Epidermal melanocyte (primary cell): Measurements from ENCODE around the gene KRTAP4-3.
"Not testable (repeated sequence)": the region's sequence is repeated elsewhere in the genome, so short reads cannot be mapped to it uniquely, and the experiment has no call there.

ENCODE experiments used
- DNase-seq: peaks from one replicate; pipeline ENCODE4 v3.0.0; 2011; ENCODE audit warnings: low spot score; ENCODE audit not compliant: insufficient read length

KRTAP4-3 gene

DNA sequence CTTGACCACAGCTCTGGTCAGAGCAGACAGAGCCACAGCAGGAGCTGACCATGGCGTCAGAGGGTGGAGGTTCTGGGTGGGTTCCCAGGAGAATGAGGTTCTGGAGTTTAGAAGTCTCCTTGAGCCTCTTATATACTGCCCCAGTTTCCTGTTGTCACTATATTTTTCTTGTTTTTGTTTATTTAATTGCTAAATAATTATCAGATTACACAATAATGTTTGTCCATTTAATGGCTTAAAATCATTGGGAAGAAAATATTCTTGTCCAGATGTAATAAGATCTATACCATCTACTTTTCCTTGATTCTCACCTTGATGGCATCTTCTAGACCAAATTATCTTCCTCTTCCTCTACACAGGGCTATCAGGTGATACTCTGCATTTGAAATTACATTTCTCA, at the start of gene KRTAP4-3:
KRTAP4-3 (minus strand) TSS at position 101 of the 400 bp plus-strand sequence; CDS start at position 52, 49 bp downstream.
- DNase-seq, result no peak

DNA sequence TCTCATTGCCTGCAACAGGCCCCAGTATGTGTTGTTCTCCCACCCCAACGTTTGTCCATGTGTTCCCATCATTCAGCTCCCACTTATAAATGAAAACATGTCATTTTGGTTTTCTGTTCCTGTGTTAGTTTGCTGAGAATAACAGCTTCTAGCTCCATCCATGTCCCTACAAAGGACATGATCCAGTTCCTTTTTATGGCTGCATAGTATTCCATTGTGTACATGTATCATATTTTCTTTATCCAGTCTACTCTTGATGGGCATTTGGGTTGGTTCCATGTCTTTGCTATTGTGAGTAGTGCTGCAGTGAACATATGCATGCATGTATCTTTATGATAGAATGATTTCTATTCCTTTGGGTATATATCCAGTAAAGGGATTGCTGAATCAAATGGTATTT, 47.7 kb upstream of the KRTAP4-3 start:
- DNase-seq, result no peak

DNA sequence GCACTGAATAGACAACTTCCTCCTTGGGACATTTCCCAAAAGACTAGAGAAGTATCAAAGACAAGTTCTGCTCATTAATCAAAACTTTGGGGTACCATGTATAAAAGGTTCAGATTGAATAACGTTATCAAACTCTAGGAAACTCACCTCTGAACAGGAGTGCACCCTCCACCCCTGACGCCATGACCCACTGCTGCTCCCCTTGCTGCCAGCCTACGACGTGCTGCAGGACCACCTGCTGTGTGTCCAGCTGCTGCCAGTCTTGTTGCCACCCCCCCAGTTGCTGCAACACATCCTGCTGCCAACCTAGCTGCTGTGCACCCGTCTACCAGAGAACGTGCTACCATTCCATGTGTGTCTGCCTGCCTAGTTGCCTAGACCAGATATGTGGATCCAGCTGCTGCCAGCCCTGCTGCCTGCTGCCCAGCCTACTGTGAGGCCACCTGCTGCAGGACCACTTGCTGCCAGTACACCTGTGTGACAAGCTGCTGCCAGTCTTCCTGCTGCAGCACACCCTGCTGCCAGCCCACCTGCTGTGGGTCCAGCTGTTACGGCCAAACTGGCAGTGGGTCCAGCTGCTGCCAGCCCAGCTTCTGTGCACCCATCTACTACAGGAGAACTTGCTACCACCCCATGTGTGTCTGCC, 44.6 kb upstream of the KRTAP4-3 start:
- no peak for DNase-seq

DNA sequence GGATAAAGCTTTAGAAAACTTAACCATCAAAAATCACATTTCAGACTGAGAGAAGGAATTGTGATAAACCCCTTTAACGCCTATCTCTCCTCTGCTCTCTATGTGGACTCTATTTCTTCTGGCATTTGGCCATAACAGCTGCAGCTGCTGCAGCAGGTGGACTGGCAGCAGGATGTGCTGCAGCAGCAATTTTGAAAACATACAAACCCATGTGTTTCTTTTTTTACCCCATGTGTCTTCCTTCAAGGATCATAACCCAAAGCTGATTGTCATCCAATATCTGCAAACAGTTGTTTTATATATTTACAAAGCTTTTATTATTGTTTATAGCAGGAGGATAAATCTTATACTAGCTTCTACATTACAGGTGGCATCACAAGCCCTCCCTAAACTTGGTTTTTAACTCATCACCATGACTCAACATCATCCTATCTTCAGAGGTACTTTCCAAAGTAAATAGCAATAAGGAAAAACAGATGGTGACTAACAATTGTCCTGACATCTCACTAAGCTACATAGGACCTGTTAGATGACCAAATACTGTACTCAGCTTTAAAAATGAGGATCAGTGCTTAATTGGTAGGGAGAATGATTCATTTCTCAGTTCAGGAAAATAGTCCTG, 43.9 kb upstream of the KRTAP4-3 start:
- no peak for DNase-seq

DNA sequence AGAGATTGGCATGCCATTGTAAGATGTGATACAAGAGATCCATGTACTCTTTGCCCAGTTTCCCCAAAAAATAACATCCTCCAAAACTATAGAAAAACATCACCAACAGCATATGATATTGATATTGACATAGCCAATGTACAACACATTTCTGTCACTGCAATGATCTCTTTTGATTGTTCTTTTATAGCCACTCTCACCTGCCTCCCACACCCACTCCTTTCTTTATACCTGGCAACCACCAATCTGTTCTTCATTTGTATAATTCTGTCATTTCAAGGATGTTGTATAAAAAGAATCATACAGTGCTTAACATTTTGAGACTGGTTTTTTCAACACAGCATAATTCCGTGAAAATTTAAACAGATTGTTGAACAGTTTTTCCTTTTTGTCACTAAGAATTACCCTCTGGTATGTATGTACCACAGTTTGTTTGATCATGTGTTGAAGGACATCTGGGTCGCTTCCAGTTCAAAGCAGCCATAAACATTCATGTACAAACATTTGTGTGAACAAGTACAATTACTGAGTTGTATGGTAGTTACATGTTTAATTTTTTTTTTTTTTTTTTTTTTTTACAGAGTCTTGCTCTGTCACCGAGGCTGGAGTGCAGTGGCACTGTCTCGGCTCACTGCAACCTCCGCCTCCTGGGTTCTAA, 31.5 kb upstream of the KRTAP4-3 start:
- no peak for DNase-seq

DNA sequence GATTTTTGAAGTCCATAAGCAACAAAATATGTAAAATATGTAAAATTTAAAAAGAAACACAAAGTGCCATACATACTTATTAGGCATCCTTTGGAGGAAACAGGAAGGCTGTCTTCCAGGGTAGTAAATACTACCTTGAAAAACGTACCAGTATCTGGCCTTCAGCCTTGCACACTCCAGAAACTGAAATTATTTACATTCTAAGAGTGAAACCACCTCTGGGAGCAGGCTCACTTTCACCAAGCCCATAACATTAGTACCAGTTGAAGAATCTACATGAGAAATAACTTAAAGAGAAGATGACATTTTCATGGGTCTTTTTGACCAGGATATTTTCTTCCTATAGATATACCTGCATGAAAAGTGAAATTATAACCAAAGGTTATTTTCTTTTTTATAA, 28.0 kb upstream of the KRTAP4-3 start:
- no peak for DNase-seq

DNA sequence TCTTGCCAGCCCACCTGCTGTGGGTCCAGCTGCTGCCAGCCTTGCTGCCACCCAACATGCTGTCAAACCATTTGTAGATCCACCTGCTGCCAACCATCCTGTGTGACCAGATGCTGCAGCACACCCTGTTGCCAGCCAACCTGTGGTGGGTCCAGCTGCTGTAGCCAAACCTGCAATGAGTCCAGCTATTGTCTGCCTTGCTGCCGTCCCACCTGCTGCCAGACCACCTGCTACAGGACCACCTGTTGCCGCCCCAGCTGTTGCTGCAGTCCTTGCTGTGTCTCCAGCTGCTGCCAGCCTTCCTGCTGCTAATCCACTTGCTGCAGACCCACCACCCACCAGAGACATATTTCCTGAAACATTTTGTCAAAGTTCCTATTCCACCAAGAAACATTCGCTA, 22.3 kb upstream of the KRTAP4-3 start:
- DNase-seq, result no peak

DNA sequence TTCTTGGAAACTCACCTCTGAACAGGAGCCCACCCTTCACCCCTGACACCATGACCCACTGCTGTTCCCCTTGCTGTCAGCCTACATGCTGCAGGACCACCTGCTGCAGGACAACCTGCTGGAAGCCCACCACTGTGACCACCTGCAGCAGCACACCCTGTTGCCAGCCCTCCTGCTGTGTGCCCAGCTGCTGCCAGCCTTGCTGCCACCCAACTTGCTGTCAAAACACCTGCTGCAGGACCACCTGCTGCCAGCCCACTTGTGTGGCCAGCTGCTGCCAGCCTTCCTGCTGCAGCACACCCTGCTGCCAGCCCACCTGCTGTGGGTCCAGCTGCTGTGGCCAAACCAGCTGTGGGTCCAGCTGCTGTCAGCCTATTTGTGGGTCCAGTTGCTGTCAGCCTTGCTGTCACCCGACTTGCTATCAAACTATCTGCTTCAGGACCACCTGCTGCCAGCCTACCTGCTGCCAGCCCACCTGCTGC, 21.9 kb upstream of the KRTAP4-3 start, which contains the start of gene KRTAP9-1:
KRTAP9-1 (plus strand) TSS at position 51 of the 482 bp plus-strand sequence; CDS start at position 51, 0 bp downstream.
- not testable (repeated sequence) for DNase-seq

DNA sequence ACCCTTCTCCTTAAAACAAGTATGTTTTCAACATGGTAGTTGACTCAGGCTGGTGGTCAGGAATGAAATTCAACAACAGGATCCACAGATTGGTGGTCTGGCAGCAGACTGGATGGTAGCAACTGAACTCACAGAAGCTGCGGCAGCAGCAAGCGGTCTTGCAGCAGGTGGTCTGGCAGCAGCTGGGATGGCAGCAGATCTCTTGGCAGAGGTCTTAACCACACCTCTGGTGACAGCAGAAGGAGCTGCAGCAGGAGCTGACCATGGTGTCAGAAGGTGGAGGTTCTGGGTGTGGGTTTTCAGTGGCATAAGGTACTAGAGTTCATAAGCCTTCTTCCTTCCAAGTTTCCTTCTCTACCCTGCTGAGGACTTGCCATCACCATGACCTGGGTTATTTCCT, 18.9 kb upstream of the KRTAP4-3 start:
- DNase-seq, result no peak

DNA sequence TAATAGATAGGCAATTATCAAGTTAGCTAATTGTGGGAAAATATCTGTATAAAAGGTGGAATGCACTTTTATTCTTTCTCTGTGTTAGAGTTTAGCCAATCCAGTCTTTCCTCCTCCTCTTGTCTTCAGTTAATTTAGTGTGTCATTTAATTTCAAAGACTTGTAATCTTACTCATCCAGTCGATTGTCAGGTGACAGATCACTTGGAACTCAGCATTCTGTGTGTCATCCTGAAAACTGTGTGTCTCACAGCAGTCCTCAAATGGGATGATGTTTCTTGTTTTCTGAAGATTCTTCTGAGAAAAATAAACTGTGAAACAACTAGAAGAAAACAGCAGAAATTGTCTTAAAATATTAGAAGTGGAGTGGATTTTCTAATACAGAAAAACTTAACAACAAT, 17.0 kb upstream of the KRTAP4-3 start:
- no peak for DNase-seq

DNA sequence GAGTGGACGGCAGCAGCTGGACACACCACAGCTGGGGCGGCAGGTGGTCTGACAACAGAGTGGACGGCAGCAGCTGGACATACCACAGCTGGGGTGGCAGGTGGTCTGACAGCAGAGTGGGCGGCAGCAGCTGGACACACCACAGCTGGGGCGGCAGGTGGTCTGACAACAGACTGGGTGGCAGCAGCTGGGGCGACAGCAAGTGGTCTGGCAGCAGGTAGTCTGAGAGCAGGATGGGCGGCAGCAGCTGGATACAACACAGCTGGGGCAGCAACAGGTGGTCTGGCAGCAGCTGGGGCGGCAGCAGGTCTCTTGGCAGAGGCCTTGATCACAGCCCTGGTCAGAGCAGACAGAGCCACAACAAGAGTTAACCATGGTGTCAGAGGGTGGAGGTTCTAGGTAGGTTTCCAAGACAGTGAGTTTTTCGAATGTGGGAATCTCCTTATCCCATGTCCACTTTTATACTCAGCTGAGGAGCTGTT, 16.5 kb upstream of the KRTAP4-3 start, which contains the start of gene KRTAP4-1:
KRTAP4-1 (minus strand) TSS at position 432 of the 482 bp plus-strand sequence; CDS start at position 375, 57 bp downstream.
- DNase-seq, result no peak

DNA sequence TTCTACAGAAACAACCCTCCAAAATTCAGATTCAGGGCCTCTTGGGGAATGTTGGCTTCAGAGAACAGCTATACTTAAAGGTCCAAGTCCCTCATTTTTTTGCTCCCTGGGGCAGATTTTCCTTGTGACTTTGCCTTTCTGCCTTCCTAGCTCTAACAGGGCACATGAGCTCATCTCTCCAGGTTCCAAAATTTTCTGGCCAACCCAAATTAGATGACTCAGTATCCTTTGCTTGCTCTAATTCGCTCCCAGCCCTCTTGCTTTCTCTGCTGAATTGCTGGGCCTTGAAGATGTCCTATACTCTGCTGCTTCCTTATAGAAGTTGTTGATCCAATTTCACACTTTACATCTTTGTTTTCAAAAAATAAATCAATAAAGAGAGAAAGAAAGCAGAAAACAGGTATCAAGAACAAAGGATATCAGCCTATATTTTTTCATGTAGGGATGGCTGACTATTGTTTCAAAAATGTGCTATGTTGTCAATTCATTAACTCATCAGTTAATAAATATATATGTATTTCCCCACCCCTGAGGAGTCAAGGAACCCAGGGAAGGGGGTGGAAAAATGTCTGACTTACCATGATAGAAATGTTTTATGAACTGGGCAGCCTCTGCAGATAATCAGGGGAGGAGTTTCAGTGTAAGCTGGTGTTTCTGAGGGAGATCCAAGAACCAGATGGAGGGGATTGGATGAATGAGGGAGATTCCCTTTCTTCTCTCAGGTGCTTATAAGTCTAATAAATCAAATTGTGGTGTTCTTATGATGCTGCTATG, 11.0 kb upstream of the KRTAP4-3 start:
- no peak for DNase-seq

DNA sequence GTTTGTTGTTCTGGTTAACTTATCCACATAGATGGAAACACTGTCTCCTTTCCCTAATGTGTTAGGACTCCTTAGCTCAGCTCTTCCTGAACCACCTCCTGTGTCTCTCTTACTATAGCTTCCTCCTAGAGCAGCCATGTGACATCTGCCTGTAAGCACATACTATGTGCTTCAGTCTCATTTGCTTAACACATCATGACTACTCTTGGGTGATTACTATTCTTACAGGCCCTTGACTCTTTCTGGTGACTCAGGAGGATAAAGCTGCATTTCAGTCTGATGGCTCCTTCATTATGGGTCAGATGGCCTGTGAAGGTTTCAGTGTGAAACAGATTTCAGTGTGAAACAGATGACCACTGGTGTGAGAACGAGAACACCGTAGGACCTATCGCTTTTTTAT, 10.3 kb upstream of the KRTAP4-3 start:
- DNase-seq, result no peak

DNA sequence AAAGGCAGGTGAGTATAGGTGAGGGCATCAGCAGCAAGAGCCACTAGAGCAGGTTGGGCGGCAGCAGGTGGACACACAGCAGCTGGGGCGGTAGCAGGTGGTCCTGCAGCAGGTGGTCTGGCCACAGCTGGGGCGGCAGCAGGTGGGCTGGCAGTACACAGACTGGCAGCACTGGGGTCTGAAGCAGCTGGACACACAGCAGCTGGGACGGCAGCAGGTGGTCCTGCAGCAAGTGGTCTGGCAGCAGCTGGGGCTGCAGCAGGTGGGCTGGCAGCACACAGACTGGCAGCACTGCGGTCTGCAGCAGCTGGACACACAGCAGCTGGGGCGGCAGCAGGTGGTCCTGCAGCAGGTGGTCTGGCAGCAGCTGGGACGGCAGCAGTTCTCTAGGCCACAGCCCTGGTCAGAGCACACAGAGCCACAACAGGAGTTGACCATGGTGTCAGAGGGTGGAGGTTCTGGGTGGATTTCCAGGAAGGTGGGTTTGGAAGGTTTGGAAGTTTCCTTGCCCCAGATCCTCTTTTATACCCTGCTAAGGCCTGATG, 9.8 kb upstream of the KRTAP4-3 start, which contains the start of gene KRTAP4-2:
KRTAP4-2 (minus strand) TSS at position 495 of the 545 bp plus-strand sequence; CDS start at position 438, 57 bp downstream.
- DNase-seq, result no peak

DNA sequence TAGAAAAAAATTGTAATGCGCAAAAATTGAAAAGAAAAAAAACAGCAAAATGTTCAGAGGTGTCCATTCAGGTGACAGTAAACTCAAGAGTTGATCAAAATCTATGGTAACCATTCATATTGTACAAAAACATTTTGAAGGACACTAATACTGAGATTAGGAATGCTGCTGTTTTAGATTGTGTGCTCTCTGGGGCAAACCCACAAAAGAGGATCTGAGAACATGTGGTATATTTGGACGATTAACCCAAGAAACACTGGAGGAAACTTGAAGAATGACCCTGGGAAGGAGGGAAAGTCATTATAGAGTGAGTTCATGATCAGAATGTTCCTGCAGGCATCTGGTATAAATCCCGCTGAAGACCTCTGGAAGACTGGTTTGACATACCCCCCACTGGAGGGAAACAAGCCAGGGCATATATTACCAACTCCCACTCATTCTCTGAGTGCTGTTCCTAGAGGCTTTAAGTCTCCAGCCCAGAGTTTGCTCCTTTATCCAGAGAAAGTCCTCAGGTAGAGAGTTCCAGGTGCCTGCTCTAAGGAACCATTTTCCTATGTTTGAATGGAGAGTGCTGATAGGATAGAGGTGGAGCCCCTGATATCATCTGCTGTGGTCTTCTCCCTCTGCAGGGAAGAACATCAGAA, 8.8 kb upstream of the KRTAP4-3 start:
- no peak for DNase-seq

DNA sequence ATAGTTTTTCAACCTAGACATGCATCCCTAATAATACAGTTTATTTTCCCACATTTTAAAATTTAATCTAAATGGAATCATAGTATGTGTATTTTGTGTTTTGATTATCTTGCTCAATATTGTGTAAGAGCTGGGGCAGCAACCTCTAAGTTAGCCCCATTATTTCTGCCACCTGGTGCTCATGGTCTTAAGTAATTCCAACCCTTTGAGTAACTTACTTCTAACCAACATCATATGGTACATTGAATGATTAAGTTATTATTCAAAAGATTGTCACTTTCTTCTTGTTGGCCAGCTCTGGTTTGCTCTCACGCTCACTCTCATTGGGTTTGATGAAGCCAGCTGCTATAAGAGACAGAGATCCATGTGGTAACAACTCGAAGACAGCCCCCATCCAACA, 3.9 kb upstream of the KRTAP4-3 start:
- no peak for DNase-seq

DNA sequence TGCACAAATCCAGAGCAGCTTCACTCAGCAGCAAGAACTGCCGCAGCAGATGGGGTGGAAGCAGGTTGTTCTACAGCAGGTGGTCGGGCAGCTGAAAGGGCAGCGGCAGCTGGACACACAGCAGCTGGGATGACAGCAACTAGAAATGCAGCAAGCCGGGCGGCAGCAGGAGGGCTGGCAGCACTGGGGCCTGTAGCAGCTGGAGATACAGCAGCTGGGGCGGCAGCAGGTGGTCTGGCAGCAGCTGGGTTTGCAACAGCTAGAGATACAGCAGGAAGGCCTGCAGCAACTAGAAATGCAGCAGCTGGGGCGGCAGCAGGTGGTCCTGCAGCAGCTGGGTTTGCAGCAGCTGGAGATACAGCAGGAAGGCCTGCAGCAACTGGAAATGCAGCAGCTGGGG, 460 bp downstream of the KRTAP4-3 start:
- no peak for DNase-seq

DNA sequence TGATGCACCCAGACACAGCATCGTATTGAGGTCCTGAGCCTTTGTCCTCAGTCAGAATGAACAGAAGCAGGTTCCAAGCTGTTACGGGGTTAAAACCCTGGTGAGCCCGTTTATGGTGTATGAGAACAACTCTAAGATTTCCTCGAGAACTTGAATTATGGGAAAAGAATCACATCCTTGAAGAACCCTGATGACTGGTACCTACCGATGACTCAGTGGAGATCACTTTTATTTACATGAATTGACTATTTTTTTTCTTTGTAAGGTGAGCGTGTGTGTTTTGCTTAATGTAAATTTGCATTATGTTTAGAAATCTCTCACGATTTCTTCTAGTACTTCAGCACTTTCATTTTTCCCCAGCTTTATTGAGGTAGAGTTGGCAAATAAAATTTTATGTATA, 4.2 kb downstream of the KRTAP4-3 start:
- no peak for DNase-seq

DNA sequence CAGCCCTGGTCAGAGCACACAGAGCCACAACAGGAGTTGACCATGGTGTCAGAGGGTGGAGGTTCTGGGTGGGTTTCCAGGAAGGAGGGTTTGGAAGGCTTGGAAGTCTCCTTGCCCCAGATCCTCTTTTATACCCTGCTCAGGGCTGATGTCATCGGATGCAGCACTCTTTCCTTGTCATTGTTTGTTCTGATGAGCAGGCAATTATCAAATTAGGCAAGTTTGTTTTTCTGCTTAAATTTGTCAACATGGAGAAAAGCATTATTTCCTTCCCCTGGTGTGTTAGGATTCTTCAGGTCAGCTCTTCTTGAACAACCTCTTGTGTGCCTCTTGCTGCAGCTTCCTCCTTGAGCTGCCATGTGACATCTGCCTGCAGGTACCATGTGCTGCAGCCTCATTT, 7.4 kb downstream of the KRTAP4-3 start, which contains the start of gene KRTAP4-4:
KRTAP4-4 (minus strand) TSS at position 101 of the 400 bp plus-strand sequence; CDS start at position 44, 57 bp downstream.
- DNase-seq, result no peak

DNA sequence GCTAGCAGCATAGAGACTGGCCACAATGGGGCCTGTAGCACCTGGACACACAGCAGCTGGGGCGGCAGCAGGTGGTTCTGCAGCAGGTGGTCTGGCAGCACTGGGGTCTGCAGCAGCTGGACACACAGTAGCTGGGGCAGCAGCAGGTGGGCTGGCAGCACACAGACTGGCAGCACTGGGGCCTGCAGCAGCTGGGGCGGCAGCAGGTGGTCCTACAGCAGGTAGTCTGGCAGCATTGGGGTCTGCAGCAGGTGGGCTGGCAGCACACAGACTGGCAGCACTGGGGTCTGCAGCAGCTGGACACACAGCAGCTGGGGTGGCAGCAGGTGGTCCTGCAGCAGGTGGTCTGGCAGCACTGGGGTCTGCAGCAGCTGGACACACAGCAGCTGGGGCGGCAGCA, 7.8 kb downstream of the KRTAP4-3 start:
- DNase-seq, result not testable (repeated sequence)
